ENCODE results near the gene PCDHA2. TPM values are rescaled to one million over a fixed set of nuclear protein-coding genes. Genes with fewer than 3 reads are reported as not detected.
"Not testable (repeated sequence)": the region's sequence is repeated elsewhere in the genome, so short reads cannot be mapped to it uniquely, and the experiment has no call there.

Gene PCDHA2
- polyA plus RNA-seq, 2 donors: not detected

DNA sequence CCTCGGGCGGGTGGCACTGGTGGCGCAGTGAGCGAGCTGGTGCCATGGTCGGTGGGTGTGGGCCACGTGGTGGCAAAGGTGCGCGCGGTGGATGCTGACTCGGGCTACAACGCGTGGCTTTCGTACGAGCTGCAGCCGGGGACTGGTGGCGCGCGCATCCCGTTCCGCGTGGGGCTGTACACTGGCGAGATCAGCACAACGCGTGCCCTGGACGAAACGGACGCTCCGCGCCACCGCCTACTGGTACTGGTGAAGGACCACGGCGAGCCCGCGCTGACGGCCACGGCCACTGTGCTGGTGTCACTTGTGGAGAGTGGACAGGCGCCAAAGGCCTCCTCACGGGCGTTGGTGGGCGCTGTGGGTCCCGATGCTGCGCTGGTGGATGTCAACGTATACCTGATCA, 14.2 kb downstream of the PCDHA2 start:
- no peak overlapping the region for H3K4me3 ChIP-seq (ENCODE audit: low read depth in 1 of 2, low read length in 2 of 2)
- H3K27me3 ChIP-seq (ENCODE audit: control insufficient read depth in 1 of 2, insufficient read depth in 2 of 2, low read length in 2 of 2): no peaks in the 10 kb centered on the region
- H3K36me3 ChIP-seq (ENCODE audit: control insufficient read depth in 2 of 2, insufficient read depth in 2 of 2, low read length in 1 of 2): no peaks in the 10 kb centered on the region
- 69 to 73% methylated on average over 42 to 43 of the region's 43 CpGs for WGBS, 2 donors
- peaks cover 11 to 16% of the 10 kb centered on the region in 2 donors for H3K9me3 ChIP-seq (ENCODE audit: control insufficient read depth in 2 of 2, insufficient read depth in 1 of 2, low read depth in 1 of 2, low read length in 1 of 2)
- no peak overlapping the region for H3K27ac ChIP-seq (ENCODE audit: low read depth in 2 of 2, low read length in 1 of 2)
- no peaks in the 10 kb centered on the region for H3K4me1 ChIP-seq (ENCODE audit: control insufficient read depth in 2 of 2, insufficient read depth in 2 of 2, low read length in 1 of 2)

DNA sequence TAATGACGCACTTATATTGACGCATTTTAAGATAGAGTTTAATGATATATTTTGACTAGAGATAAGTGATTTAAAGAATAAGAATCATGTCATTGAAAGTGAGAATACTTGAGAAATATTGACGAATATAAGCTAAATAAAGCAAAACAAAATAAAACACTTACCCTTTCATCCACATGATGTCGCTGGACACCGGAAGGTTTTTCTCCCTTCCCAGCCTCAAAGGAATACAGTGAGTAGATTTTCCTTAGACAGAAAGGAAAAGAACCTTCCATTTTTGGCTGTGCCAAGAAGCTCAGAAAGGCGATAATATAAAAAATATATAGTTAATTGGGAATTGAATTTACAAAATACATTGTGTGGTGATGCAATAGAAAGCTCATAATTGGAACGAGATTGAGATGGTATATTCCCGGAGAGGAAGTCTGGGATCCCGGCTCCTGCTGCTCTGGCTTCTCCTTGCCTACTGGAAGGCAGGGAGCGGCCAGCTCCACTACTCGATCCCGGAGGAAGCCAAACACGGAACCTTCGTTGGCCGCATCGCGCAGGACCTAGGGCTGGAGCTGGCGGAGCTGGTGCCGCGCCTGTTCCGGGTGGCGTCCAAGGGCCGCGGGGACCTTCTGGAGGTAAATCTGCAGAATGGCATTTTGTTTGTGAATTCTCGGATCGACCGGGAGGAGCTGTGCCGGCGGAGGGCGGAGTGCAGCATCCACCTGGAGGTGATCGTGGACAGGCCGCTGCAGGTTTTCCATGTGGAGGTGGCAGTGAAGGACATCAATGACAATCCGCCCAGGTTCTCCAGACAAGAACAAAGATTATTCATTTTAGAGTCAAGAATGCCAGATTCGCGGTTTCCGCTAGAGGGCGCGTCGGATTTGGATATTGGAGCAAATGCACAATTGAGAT, 27.0 kb downstream of the PCDHA2 start, which contains the start of gene PCDHA5:
PCDHA5 (plus strand) TSS at position 239 of the 906 bp plus-strand sequence.
- Histone ChIP-seq H3K4me1 (ENCODE audit: control insufficient read depth in 2 of 2, insufficient read depth in 2 of 2, low read length in 1 of 2) (no peaks in the 10 kb centered on the region), H3K36me3 (ENCODE audit: control insufficient read depth in 2 of 2, insufficient read depth in 2 of 2, low read length in 1 of 2) (no peaks in the 10 kb centered on the region), H3K27me3 (ENCODE audit: control insufficient read depth in 1 of 2, insufficient read depth in 2 of 2, low read length in 2 of 2) (no peaks in the 10 kb centered on the region), H3K9me3 (ENCODE audit: control insufficient read depth in 2 of 2, insufficient read depth in 1 of 2, low read depth in 1 of 2, low read length in 1 of 2) (peaks cover 18 to 19% of the 10 kb centered on the region in 2 donors), H3K4me3 (ENCODE audit: low read depth in 1 of 2, low read length in 2 of 2) (no peak within 1 kb of the TSS), H3K27ac (ENCODE audit: low read depth in 2 of 2, low read length in 1 of 2) (no peak within 1 kb of the TSS)
- WGBS, 2 donors: 29 to 34% methylated on average over 39 of the region's 39 CpGs

DNA sequence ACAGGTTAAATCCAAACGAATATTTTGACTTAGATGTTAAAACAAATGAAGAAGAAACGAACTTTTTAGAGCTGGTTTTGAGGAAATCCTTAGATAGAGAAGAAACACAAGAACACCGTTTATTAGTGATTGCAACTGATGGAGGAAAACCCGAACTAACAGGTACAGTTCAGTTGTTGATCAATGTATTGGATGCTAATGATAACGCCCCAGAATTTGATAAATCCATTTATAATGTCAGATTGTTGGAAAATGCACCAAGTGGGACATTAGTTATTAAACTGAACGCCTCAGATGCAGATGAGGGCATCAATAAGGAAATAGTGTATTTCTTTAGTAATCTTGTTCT, 27.6 kb downstream of the PCDHA2 start:
- 26 to 29% methylated on average over 6 of the region's 6 CpGs for WGBS, 2 donors
- no peaks in the 10 kb centered on the region for H3K27me3 ChIP-seq (ENCODE audit: control insufficient read depth in 1 of 2, insufficient read depth in 2 of 2, low read length in 2 of 2)
- H3K27ac ChIP-seq (ENCODE audit: low read depth in 2 of 2, low read length in 1 of 2): no peak overlapping the region
- peaks cover 18 to 19% of the 10 kb centered on the region in 2 donors for H3K9me3 ChIP-seq (ENCODE audit: control insufficient read depth in 2 of 2, insufficient read depth in 1 of 2, low read depth in 1 of 2, low read length in 1 of 2)
- no peaks in the 10 kb centered on the region for H3K4me1 ChIP-seq (ENCODE audit: control insufficient read depth in 2 of 2, insufficient read depth in 2 of 2, low read length in 1 of 2)
- no peak overlapping the region for H3K4me3 ChIP-seq (ENCODE audit: low read depth in 1 of 2, low read length in 2 of 2)
- H3K36me3 ChIP-seq (ENCODE audit: control insufficient read depth in 2 of 2, insufficient read depth in 2 of 2, low read length in 1 of 2): no peaks in the 10 kb centered on the region

DNA sequence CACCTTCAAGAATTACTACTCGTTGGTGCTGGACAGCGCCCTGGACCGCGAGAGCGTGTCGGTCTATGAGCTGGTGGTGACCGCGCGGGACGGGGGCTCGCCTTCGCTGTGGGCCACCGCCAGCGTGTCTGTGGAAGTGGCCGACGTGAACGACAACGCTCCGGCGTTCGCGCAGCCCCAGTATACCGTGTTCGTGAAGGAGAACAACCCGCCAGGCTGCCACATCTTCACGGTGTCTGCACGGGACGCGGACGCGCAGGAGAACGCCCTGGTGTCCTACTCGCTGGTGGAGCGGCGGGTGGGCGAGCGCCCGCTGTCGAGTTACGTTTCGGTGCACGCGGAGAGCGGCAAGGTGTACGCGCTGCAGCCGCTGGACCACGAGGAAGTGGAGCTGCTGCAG, 28.3 kb downstream of the PCDHA2 start:
- H3K4me3 ChIP-seq (ENCODE audit: low read depth in 1 of 2, low read length in 2 of 2); H3K4me1 ChIP-seq (ENCODE audit: control insufficient read depth in 2 of 2, insufficient read depth in 2 of 2, low read length in 1 of 2); H3K36me3 ChIP-seq (ENCODE audit: control insufficient read depth in 2 of 2, insufficient read depth in 2 of 2, low read length in 1 of 2); H3K27ac ChIP-seq (ENCODE audit: low read depth in 2 of 2, low read length in 1 of 2); H3K27me3 ChIP-seq (ENCODE audit: control insufficient read depth in 1 of 2, insufficient read depth in 2 of 2, low read length in 2 of 2): not testable (repeated sequence)
- peaks cover 18 to 20% of the 10 kb centered on the region in 2 donors for H3K9me3 ChIP-seq (ENCODE audit: control insufficient read depth in 2 of 2, insufficient read depth in 1 of 2, low read depth in 1 of 2, low read length in 1 of 2)
- WGBS, 2 donors: 57 to 60% methylated on average over 48 of the region's 48 CpGs

DNA sequence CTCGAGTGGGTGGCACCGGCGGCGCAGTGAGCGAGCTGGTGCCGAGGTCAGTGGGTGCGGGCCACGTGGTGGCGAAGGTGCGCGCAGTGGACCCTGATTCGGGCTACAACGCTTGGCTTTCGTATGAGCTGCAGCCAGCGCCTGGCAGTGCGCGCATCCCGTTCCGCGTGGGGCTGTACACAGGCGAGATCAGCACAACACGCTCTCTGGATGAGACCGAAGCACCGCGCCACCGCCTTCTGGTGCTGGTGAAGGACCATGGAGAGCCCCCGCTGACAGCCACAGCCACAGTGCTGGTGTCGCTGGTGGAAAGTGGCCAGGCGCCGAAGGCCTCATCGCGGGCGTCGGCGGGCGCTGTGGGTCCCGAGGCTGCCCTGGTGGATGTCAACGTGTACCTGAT, 28.8 kb downstream of the PCDHA2 start:
- Histone ChIP-seq H3K27ac (ENCODE audit: low read depth in 2 of 2, low read length in 1 of 2) (no peak overlapping the region), H3K9me3 (ENCODE audit: control insufficient read depth in 2 of 2, insufficient read depth in 1 of 2, low read depth in 1 of 2, low read length in 1 of 2) (peaks cover 22 to 23% of the 10 kb centered on the region in 2 donors), H3K27me3 (ENCODE audit: control insufficient read depth in 1 of 2, insufficient read depth in 2 of 2, low read length in 2 of 2) (no peaks in the 10 kb centered on the region), H3K4me1 (ENCODE audit: control insufficient read depth in 2 of 2, insufficient read depth in 2 of 2, low read length in 1 of 2) (no peaks in the 10 kb centered on the region), H3K4me3 (ENCODE audit: low read depth in 1 of 2, low read length in 2 of 2) (no peak overlapping the region), H3K36me3 (ENCODE audit: control insufficient read depth in 2 of 2, insufficient read depth in 2 of 2, low read length in 1 of 2) (no peaks in the 10 kb centered on the region)
- WGBS, 2 donors: 58 to 62% methylated on average over 38 of the region's 38 CpGs

DNA sequence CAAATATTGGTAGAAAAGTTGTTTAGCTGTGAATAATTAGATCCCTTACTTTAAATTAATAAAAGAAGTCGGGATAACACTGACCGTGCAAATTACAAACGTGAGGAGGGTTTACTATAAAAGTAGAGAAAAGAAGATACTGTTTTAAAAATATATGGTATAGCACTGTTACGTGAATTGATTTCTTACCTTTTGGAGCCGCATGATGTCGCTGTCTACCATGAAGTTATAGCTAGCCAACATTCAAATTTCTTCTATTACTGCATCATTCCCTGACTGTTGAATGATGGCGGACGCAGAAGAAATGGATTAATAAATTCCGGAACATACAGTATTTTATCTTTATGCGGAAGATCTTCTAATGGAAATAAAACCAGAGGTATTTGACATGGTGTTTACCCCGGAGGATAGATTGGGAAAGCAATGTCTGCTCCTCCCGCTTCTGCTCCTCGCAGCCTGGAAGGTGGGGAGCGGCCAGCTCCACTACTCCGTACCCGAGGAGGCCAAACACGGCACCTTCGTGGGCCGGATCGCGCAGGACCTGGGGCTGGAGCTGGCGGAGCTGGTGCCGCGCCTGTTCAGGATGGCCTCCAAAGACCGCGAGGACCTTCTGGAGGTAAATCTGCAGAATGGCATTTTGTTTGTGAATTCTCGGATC, 33.2 kb downstream of the PCDHA2 start, which contains the start of gene PCDHA6:
PCDHA6 (plus strand) TSS at position 257 of the 658 bp plus-strand sequence; CDS start at position 389, 132 bp downstream.
- WGBS, 2 donors: 20 to 24% methylated on average over 27 of the region's 27 CpGs
- no peaks in the 10 kb centered on the region for H3K27me3 ChIP-seq (ENCODE audit: control insufficient read depth in 1 of 2, insufficient read depth in 2 of 2, low read length in 2 of 2)
- H3K4me3 ChIP-seq (ENCODE audit: low read depth in 1 of 2, low read length in 2 of 2): no peak within 1 kb of the TSS
- no peaks in the 10 kb centered on the region for H3K36me3 ChIP-seq (ENCODE audit: control insufficient read depth in 2 of 2, insufficient read depth in 2 of 2, low read length in 1 of 2)
- no peaks in the 10 kb centered on the region for H3K4me1 ChIP-seq (ENCODE audit: control insufficient read depth in 2 of 2, insufficient read depth in 2 of 2, low read length in 1 of 2)
- peaks cover 20 to 25% of the 10 kb centered on the region in 2 donors for H3K9me3 ChIP-seq (ENCODE audit: control insufficient read depth in 2 of 2, insufficient read depth in 1 of 2, low read depth in 1 of 2, low read length in 1 of 2)
- no peak within 1 kb of the TSS for H3K27ac ChIP-seq (ENCODE audit: low read depth in 2 of 2, low read length in 1 of 2)

DNA sequence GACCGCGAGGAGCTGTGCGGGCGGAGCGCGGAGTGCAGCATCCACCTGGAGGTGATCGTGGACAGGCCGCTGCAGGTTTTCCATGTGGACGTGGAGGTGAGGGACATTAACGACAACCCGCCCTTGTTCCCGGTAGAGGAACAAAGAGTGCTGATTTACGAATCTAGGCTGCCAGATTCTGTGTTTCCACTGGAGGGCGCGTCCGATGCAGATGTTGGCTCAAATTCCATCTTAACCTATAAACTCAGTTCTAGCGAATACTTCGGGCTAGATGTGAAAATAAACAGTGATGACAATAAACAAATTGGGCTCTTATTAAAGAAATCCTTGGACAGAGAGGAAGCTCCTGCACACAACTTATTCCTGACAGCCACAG, 33.7 kb downstream of the PCDHA2 start:
- Histone ChIP-seq H3K9me3 (ENCODE audit: control insufficient read depth in 2 of 2, insufficient read depth in 1 of 2, low read depth in 1 of 2, low read length in 1 of 2) (peaks cover 16 to 20% of the 10 kb centered on the region in 2 donors), H3K36me3 (ENCODE audit: control insufficient read depth in 2 of 2, insufficient read depth in 2 of 2, low read length in 1 of 2) (no peaks in the 10 kb centered on the region), H3K4me1 (ENCODE audit: control insufficient read depth in 2 of 2, insufficient read depth in 2 of 2, low read length in 1 of 2) (no peaks in the 10 kb centered on the region), H3K27me3 (ENCODE audit: control insufficient read depth in 1 of 2, insufficient read depth in 2 of 2, low read length in 2 of 2) (no peaks in the 10 kb centered on the region), H3K27ac (ENCODE audit: low read depth in 2 of 2, low read length in 1 of 2) (no peak overlapping the region), H3K4me3 (ENCODE audit: low read depth in 1 of 2, low read length in 2 of 2) (no peak overlapping the region)
- WGBS, 2 donors: 18 to 31% methylated on average over 18 of the region's 18 CpGs

DNA sequence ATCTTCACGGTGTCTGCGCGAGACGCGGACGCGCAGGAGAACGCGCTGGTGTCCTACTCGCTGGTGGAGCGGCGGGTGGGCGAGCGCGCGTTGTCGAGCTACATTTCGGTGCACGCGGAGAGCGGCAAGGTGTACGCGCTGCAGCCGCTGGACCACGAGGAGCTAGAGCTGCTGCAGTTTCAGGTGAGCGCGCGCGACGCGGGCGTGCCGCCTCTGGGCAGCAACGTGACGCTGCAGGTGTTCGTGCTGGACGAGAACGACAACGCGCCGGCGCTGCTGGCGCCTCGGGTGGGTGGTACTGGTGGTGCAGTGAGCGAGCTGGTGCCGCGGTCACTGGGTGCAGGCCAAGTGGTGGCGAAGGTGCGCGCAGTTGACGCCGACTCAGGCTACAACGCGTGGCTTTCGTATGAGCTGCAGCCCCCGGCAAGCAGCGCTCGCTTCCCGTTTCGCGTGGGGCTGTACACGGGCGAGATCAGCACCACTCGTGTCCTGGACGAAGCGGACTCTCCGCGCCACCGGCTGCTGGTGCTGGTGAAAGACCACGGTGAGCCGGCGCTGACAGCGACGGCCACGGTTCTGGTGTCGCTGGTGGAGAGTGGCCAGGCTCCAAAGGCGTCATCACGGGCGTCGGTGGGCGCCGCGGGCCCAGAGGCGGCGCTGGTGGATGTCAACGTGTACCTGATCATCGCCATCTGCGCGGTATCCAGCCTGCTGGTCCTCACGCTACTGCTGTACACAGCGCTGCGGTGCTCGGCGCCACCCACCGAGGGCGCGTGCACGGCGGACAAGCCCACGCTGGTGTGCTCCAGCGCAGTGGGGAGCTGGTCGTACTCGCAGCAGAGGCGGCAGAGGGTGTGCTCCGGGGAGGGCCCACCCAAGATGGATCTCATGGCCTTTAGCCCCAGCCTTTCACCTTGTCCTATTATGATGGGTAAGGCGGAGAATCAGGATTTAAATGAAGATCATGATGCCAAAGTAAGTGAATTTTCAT, 35.2 kb downstream of the PCDHA2 start:
- not testable (repeated sequence) for H3K27ac ChIP-seq (ENCODE audit: low read depth in 2 of 2, low read length in 1 of 2); H3K4me1 ChIP-seq (ENCODE audit: control insufficient read depth in 2 of 2, insufficient read depth in 2 of 2, low read length in 1 of 2); H3K4me3 ChIP-seq (ENCODE audit: low read depth in 1 of 2, low read length in 2 of 2); H3K36me3 ChIP-seq (ENCODE audit: control insufficient read depth in 2 of 2, insufficient read depth in 2 of 2, low read length in 1 of 2); H3K27me3 ChIP-seq (ENCODE audit: control insufficient read depth in 1 of 2, insufficient read depth in 2 of 2, low read length in 2 of 2)
- H3K9me3 ChIP-seq (ENCODE audit: control insufficient read depth in 2 of 2, insufficient read depth in 1 of 2, low read depth in 1 of 2, low read length in 1 of 2): peaks cover 15 to 18% of the 10 kb centered on the region in 2 donors
- 43 to 50% methylated on average over 97 to 106 of the region's 106 CpGs for WGBS, 2 donors

DNA sequence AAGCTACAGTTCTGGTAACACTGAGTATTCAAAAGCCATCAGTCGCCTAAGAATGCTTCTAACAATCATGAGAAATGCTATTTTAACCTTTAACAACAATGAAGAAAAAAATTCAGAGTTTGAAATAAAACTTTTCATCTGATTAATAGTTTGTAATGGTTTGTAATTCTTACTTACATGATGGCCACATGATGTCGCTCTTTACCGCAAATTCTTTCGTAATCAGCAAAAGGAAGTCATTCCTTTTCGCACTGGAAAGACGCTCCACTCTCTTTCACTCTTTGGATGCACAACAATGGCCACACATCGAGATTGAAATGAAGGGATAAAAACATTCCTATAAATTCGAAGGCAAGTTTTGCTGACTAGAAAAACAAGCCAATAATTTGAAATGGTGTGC, 39.3 kb downstream of the PCDHA2 start, which contains the start of gene PCDHA7:
PCDHA7 (plus strand) TSS at position 277 of the 400 bp plus-strand sequence; CDS start at position 392, 115 bp downstream.
- WGBS, 2 donors: 11 to 13% methylated on average over 8 of the region's 8 CpGs
- H3K27ac ChIP-seq (ENCODE audit: low read depth in 2 of 2, low read length in 1 of 2): no peak within 1 kb of the TSS
- no peaks in the 10 kb centered on the region for H3K4me1 ChIP-seq (ENCODE audit: control insufficient read depth in 2 of 2, insufficient read depth in 2 of 2, low read length in 1 of 2)
- H3K9me3 ChIP-seq (ENCODE audit: control insufficient read depth in 2 of 2, insufficient read depth in 1 of 2, low read depth in 1 of 2, low read length in 1 of 2): peaks cover 21 to 27% of the 10 kb centered on the region in 2 donors
- H3K36me3 ChIP-seq (ENCODE audit: control insufficient read depth in 2 of 2, insufficient read depth in 2 of 2, low read length in 1 of 2): no peaks in the 10 kb centered on the region
- no peak within 1 kb of the TSS for H3K4me3 ChIP-seq (ENCODE audit: low read depth in 1 of 2, low read length in 2 of 2)
- no peaks in the 10 kb centered on the region for H3K27me3 ChIP-seq (ENCODE audit: control insufficient read depth in 1 of 2, insufficient read depth in 2 of 2, low read length in 2 of 2)

Measured in esophagus (tissue), 2 donors.